B cell (primary cell): Measurements from ENCODE around the gene ZNF592. TPM values are rescaled to one million over a fixed set of nuclear protein-coding genes. Genes with fewer than 3 reads are reported as not detected.

ENCODE experiments used
- ATAC-seq: fragments of 200-7000 bp; cut with Tn5 transposase; one replicate; pipeline ENCODE4 v1.10.0; 2021; ENCODE audit warnings: low read depth, mild to moderate bottlenecking, moderate number of reproducible peaks, moderate library complexity
- CTCF ChIA-PET: fragments of 350-600 bp; sonication (Branson Sonifier 250); formaldehyde crosslinking; loops from one replicate; lab custom pipeline; 2021; ENCODE audit warnings: antibody characterized with exemption, inconsistent platforms; lab: Charles Lee
- POLR2A ChIA-PET: fragments of 350-600 bp; sonication (Branson Sonifier 250); formaldehyde crosslinking; loops from one replicate; lab custom pipeline; 2021; ENCODE audit warnings: antibody characterized with exemption; lab: Charles Lee
- DNase-seq: peaks from one replicate; pipeline ENCODE4 v3.0.0; 2013
- H2AFZ ChIP-seq: 2 replicates; pipeline ENCODE4 v1.6.1; 2012; ENCODE audit warnings: mild to moderate bottlenecking, low read depth, low read length; ENCODE audit not compliant: insufficient read depth, poor library complexity, severe bottlenecking
- H3K27ac ChIP-seq, 2 donors: 1 replicate in 1 of 2; 2 replicates in 1 of 2; pipeline ENCODE4 v1.5.1; 2012 to 2013; ENCODE audit warnings: low read length in 2 of 2, mild to moderate bottlenecking in 2 of 2, moderate library complexity in 1 of 2
- H3K27me3 ChIP-seq, 4 experiments: fragments of 200-600 bp in 1 of 4; sonication (generic) in 1 of 4; replicated peaks in 1 of 4; 1 replicate in 2 of 4; 2 replicates in 2 of 4; pipeline versions ENCODE4 v1.6.1 to v1.7.0; 2013 to 2016; ENCODE audit warnings: low read length in 3 of 4, mild to moderate bottlenecking in 2 of 4, mixed read lengths in 1 of 4, moderate library complexity in 1 of 4; ENCODE audit not compliant: insufficient read depth in 4 of 4, control insufficient read depth in 3 of 4; ENCODE audit errors: control extremely low read depth in 1 of 4
- H3K36me3 ChIP-seq, 2 experiments: replicated peaks in 1 of 2; 1 replicate in 1 of 2; 2 replicates in 1 of 2; pipeline versions ENCODE4 v1.6.1 to v1.7.1; 2013; ENCODE audit warnings: low read length in 1 of 2; ENCODE audit not compliant: insufficient read depth in 2 of 2, control insufficient read depth in 1 of 2; ENCODE audit errors: control extremely low read depth in 1 of 2, extremely low read depth in 1 of 2
- H3K4me1 ChIP-seq, 2 donors: fragments of 200-600 bp in 1 of 2; sonication (generic) in 1 of 2; 1 replicate in 1 of 2; 2 replicates in 1 of 2; pipeline versions ENCODE4 v1.5.1 to v1.6.1; 2013 to 2017; ENCODE audit warnings: low read length in 2 of 2; ENCODE audit not compliant: control insufficient read depth in 2 of 2, insufficient read depth in 2 of 2
- H3K4me2 ChIP-seq: replicated peaks from 2 replicates; pipeline ENCODE3; 2012; ENCODE audit warnings: mild to moderate bottlenecking, low read depth, low read length; ENCODE audit not compliant: poor library complexity, severe bottlenecking
- H3K4me3 ChIP-seq, 5 experiments: fragments of 200-600 bp in 1 of 5; sonication (generic) in 1 of 5; 1 replicate in 3 of 5; 2 replicates in 2 of 5; pipeline versions ENCODE4 v1.5.1 to v1.7.0; 2011 to 2016; ENCODE audit warnings: low read length in 4 of 5, mild to moderate bottlenecking in 4 of 5, low read depth in 2 of 5, control low read depth in 1 of 5, moderate library complexity in 1 of 5; ENCODE audit not compliant: insufficient read depth in 1 of 5; ENCODE audit errors: control extremely low read depth in 1 of 5, extremely low read depth in 1 of 5
- H3K79me2 ChIP-seq: fragments of 200-600 bp; sonication (generic); one replicate; pipeline ENCODE4 v1.6.0; 2016; ENCODE audit warnings: low read length; ENCODE audit not compliant: control insufficient read depth, insufficient read depth
- H3K9ac ChIP-seq: fragments of 200-600 bp; sonication (generic); 2 replicates; pipeline ENCODE4 v1.6.1; 2017; ENCODE audit warnings: mild to moderate bottlenecking, low read length, moderate library complexity
- H3K9me3 ChIP-seq, 3 donors: one replicate each; pipeline versions ENCODE4 v1.6.1 to v1.7.1; 2013; ENCODE audit warnings: low read length in 2 of 3; ENCODE audit not compliant: control insufficient read depth in 2 of 3, insufficient read depth in 1 of 3; ENCODE audit errors: control extremely low read depth in 1 of 3
- H4K20me1 ChIP-seq: 2 replicates; pipeline ENCODE4 v1.6.0; 2012; ENCODE audit warnings: mild to moderate bottlenecking, low read length; ENCODE audit not compliant: insufficient read depth, control insufficient read depth, poor library complexity, severe bottlenecking
- H3K27ac Mint-ChIP-seq: one replicate; pipeline ENCODE4 v1.8.0; 2021; ENCODE audit warnings: mixed read lengths
- H3K27me3 Mint-ChIP-seq: one replicate; pipeline ENCODE4 v1.8.0; 2021; ENCODE audit warnings: mixed read lengths
- H3K4me1 Mint-ChIP-seq: one replicate; pipeline ENCODE4 v1.8.0; 2021; ENCODE audit warnings: mixed read lengths
- H3K4me3 Mint-ChIP-seq: one replicate; pipeline ENCODE4 v1.8.0; 2021; ENCODE audit warnings: mixed read lengths
- H3K9me3 Mint-ChIP-seq: one replicate; pipeline ENCODE4 v1.8.0; 2022; ENCODE audit warnings: mixed read lengths; ENCODE audit not compliant: insufficient read depth
- CTCF ChIP-seq: fragments of 200-600 bp; IDR thresholded peaks from one replicate; pipeline ENCODE4 v1.8.0; 2022; ENCODE audit warnings: antibody characterized with exemption, mild to moderate bottlenecking
- EZH2 ChIP-seq: IDR thresholded peaks from 2 replicates; pipeline ENCODE4 v1.6.1; 2012; ENCODE audit warnings: borderline replicate concordance, low read depth, mild to moderate bottlenecking, moderate library complexity, low read length; ENCODE audit not compliant: insufficient read depth, poor library complexity, severe bottlenecking
- WGBS: methylation state at CpG from one replicate; pipeline ENCODE4 v1.1.5; 2013; ENCODE audit warnings: missing lambda C conversion rate; ENCODE audit not compliant: insufficient coverage; 5-methylcytosine and 5-hydroxymethylcytosine counted together
- intact Hi-C: fragments of 100-400 bp; cut with micrococcal nuclease; formaldehyde crosslinking; loops from one replicate; pipeline ENCODE4 v1.10.0; 2022
- polyA plus RNA-seq: library from polyadenylated mRNA; depleted of rRNA; stranded (reverse); fragments of >200 nt; gene quantifications from 2 replicates; pipeline ENCODE4 v1.2.3, GENCODE V29; 2012
- total RNA-seq, 2 donors: library from RNA; stranded (reverse); fragments of 120-200 nt in 1 of 2; gene quantifications; 1 replicate in 1 of 2; 2 replicates in 1 of 2; pipeline versions ENCODE4 v1.2.3 to v1.2.4, GENCODE V29; 2013 to 2022

ZNF592 gene
- total and polyA plus RNA-seq, 2 donors (not counting 1 experiment from before 2014, with no cell fraction given), result 35.8 to 64.4 TPM

- ChIA-PET CTCF (no interaction called here), POLR2A (no interaction called here)
- no peak overlapping the region for H2AFZ ChIP-seq
- H3K9ac ChIP-seq, result no peak overlapping the region
- H3K9me3 ChIP-seq, result no peaks in the 10 kb centered on the region
- H3K27ac ChIP-seq, result no peak overlapping the region
- H3K4me1 ChIP-seq, result no peaks in the 10 kb centered on the region
- no peak for TF ChIP-seq CTCF
- no peak for TF ChIP-seq EZH2
- intact Hi-C loops, result no loop called here
- no peak for DNase-seq
- no peaks in the 10 kb centered on the region for H3K27me3 ChIP-seq
- Mint-ChIP-seq H3K4me3 (no peak overlapping the region), H3K27me3 (no peaks in the 10 kb centered on the region), H3K9me3 (no peaks in the 10 kb centered on the region), H3K27ac (no peak overlapping the region), H3K4me1 (no peaks in the 10 kb centered on the region)
- WGBS, result 91% methylated on average over 3 of the region's 4 CpGs
- no peak for ATAC-seq
- H3K4me3 ChIP-seq, result no peak overlapping the region
- peaks cover 7 to 53% of the 10 kb centered on the region in 2 experiments for H3K36me3 ChIP-seq
- peaks cover 14% of the 10 kb centered on the region for H4K20me1 ChIP-seq
- H3K4me2 ChIP-seq, result no peak overlapping the region
- no peaks in the 10 kb centered on the region for H3K79me2 ChIP-seq
Measured at GRCh38 chr15:84804005-84804900, 55.9 kb downstream of the ZNF592 start.

GRCh38 chr15:84805221-84805620, 56.8 kb downstream of the ZNF592 start:
- no peak for TF ChIP-seq CTCF
- no peak for TF ChIP-seq EZH2
- no peaks in the 10 kb centered on the region for H3K27me3 Mint-ChIP-seq
- intact Hi-C loops, result no loop called here
- peaks cover 5 to 43% of the 10 kb centered on the region in 2 experiments for H3K36me3 ChIP-seq
- ChIA-PET CTCF (no interaction called here), POLR2A (interaction anchor here (0.6 kb wide), 1 partner anchor 18 kb away, joined by 7 read pairs; no protein-coding TSS in a partner anchor)
- H3K27me3 ChIP-seq, result no peaks in the 10 kb centered on the region
- H3K79me2 ChIP-seq, result no peaks in the 10 kb centered on the region
- no peak for ATAC-seq
- no peak for DNase-seq
- H3K4me3 ChIP-seq, result no peak overlapping the region
- H3K4me1 Mint-ChIP-seq, result no peaks in the 10 kb centered on the region
- H3K27ac Mint-ChIP-seq, result no peak overlapping the region
- 60% methylated on average over 1 of the region's 1 CpG for WGBS
- no peak overlapping the region for H2AFZ ChIP-seq
- H3K4me3 Mint-ChIP-seq, result no peak overlapping the region
- no peaks in the 10 kb centered on the region for H3K9me3 Mint-ChIP-seq
- H3K27ac ChIP-seq, result no peak overlapping the region
- peaks cover 6% of the 10 kb centered on the region for H4K20me1 ChIP-seq
- no peak overlapping the region for H3K9ac ChIP-seq
- no peak overlapping the region for H3K4me2 ChIP-seq
- H3K4me1 ChIP-seq, result no peaks in the 10 kb centered on the region
- no peaks in the 10 kb centered on the region for H3K9me3 ChIP-seq
